SJCRH30 (cell line): ENCODE measurements around the gene LYZL2. TPM values are rescaled to one million over a fixed set of nuclear protein-coding genes. Genes with fewer than 3 reads are reported as not detected.
"Not testable (repeated sequence)": the region's sequence is repeated elsewhere in the genome, so short reads cannot be mapped to it uniquely, and the experiment has no call there.

Source experiments
- DNase-seq, 2 experiments: peaks; one replicate each; pipeline ENCODE4 v3.0.0-alpha.2; 2015 to 2020
- H3K27ac ChIP-seq: fragments of 250-450 bp; sonication (Bioruptor Pico); 2 replicates; pipeline ENCODE4 v1.5.1; 2020; ENCODE audit warnings: mild to moderate bottlenecking, moderate library complexity
- H3K27me3 ChIP-seq: fragments of 250-450 bp; sonication (Bioruptor Pico); 2 replicates; pipeline ENCODE4 v1.5.1; 2020; ENCODE audit warnings: mild to moderate bottlenecking, moderate library complexity
- H3K36me3 ChIP-seq: fragments of 250-450 bp; sonication (Bioruptor Pico); 2 replicates; pipeline ENCODE4 v1.5.1; 2020; ENCODE audit warnings: mild to moderate bottlenecking, moderate library complexity
- H3K4me1 ChIP-seq: fragments of 250-450 bp; sonication (Bioruptor Pico); 2 replicates; pipeline ENCODE4 v1.5.1; 2020; ENCODE audit warnings: mild to moderate bottlenecking, moderate library complexity
- H3K4me3 ChIP-seq: fragments of 250-450 bp; sonication (Bioruptor Pico); 2 replicates; pipeline ENCODE4 v1.5.1; 2020; ENCODE audit warnings: mild to moderate bottlenecking, moderate library complexity
- H3K9me3 ChIP-seq: fragments of 250-450 bp; sonication (Bioruptor Pico); replicated peaks from 2 replicates; pipeline ENCODE4 v1.5.1; 2020; ENCODE audit warnings: mild to moderate bottlenecking, moderate library complexity
- total RNA-seq: library from RNA; depleted of rRNA; stranded (reverse); fragments of >200 nt; shearing (Covaris generic); gene quantifications from 2 replicates; pipeline ENCODE4 v1.2.3, GENCODE V29; 2014; rRNA removed

The LYZL2 gene
- total RNA-seq: not detected in 2 replicates

GRCh38 chr10:30629653-30630052, at the start of gene LYZL2:
Gene LYZL2 (minus strand): TSS chr10:30629753. CDS start chr10:30626915, 2,838 bp downstream.
- Histone ChIP-seq H3K27ac (no peak within 1 kb of the TSS), H3K4me3 (no peak within 1 kb of the TSS), H3K9me3 (no peaks in the 10 kb centered on the region), H3K36me3 (no peaks in the 10 kb centered on the region), H3K27me3 (no peaks in the 10 kb centered on the region; the same call in 1 of the 2 replicates), H3K4me1 (no peaks in the 10 kb centered on the region)
- no peak for DNase-seq

GRCh38 chr10:30677616-30678015, 48.1 kb upstream of the LYZL2 start:
- not testable (repeated sequence) for H3K4me3 ChIP-seq, DNase-seq, H3K4me1 ChIP-seq, H3K36me3 ChIP-seq, H3K9me3 ChIP-seq, H3K27ac ChIP-seq, H3K27me3 ChIP-seq

- H3K36me3 ChIP-seq, H3K9me3 ChIP-seq, H3K4me3 ChIP-seq, DNase-seq, H3K27me3 ChIP-seq, H3K27ac ChIP-seq, H3K4me1 ChIP-seq: not testable (repeated sequence)
Observed at GRCh38 chr10:30677146-30677545, 47.6 kb upstream of the LYZL2 start.

- Histone ChIP-seq H3K27me3 (no peaks in the 10 kb centered on the region), H3K9me3 (no peaks in the 10 kb centered on the region; the same call in 1 of the 2 replicates), H3K27ac (no peak overlapping the region), H3K36me3 (no peaks in the 10 kb centered on the region), H3K4me3 (no peak overlapping the region), H3K4me1 (no peaks in the 10 kb centered on the region)
- no peak for DNase-seq
Observed at GRCh38 chr10:30675791-30676718, 46.5 kb upstream of the LYZL2 start.

GRCh38 chr10:30674796-30675195, 45.2 kb upstream of the LYZL2 start:
- no peak overlapping the region for H3K4me3 ChIP-seq
- no peak overlapping the region for H3K27ac ChIP-seq
- H3K4me1 ChIP-seq: no peaks in the 10 kb centered on the region
- no peaks in the 10 kb centered on the region for H3K27me3 ChIP-seq
- no peaks in the 10 kb centered on the region for H3K36me3 ChIP-seq
- no peaks in the 10 kb centered on the region for H3K9me3 ChIP-seq
- no peak for DNase-seq

- H3K27ac ChIP-seq, H3K4me1 ChIP-seq, H3K9me3 ChIP-seq, H3K36me3 ChIP-seq, DNase-seq, H3K27me3 ChIP-seq, H3K4me3 ChIP-seq: not testable (repeated sequence)
Observed at GRCh38 chr10:30673262-30673661, 43.7 kb upstream of the LYZL2 start.

- not testable (repeated sequence) for H3K4me1 ChIP-seq, H3K4me3 ChIP-seq, H3K9me3 ChIP-seq, H3K27ac ChIP-seq, DNase-seq, H3K27me3 ChIP-seq, H3K36me3 ChIP-seq
Observed at GRCh38 chr10:30672338-30672737, 42.8 kb upstream of the LYZL2 start.

- H3K27ac ChIP-seq: no peak overlapping the region
- H3K9me3 ChIP-seq: no peaks in the 10 kb centered on the region
- no peaks in the 10 kb centered on the region for H3K36me3 ChIP-seq
- H3K4me1 ChIP-seq: no peaks in the 10 kb centered on the region
- DNase-seq: peak; percentile 29 to 89
- no peaks in the 10 kb centered on the region for H3K27me3 ChIP-seq
- peak overlapping the region; percentile 17; the same call in 1 of the 2 replicates for H3K4me3 ChIP-seq
Observed at GRCh38 chr10:30671026-30671616, 41.6 kb upstream of the LYZL2 start.

GRCh38 chr10:30667982-30668381, 38.4 kb upstream of the LYZL2 start:
- not testable (repeated sequence) for H3K4me1 ChIP-seq, H3K36me3 ChIP-seq, H3K9me3 ChIP-seq, H3K27me3 ChIP-seq, H3K27ac ChIP-seq, DNase-seq, H3K4me3 ChIP-seq

- not testable (repeated sequence) for H3K9me3 ChIP-seq, H3K4me1 ChIP-seq, H3K4me3 ChIP-seq, DNase-seq, H3K27ac ChIP-seq, H3K36me3 ChIP-seq, H3K27me3 ChIP-seq
Observed at GRCh38 chr10:30663403-30663802, 33.9 kb upstream of the LYZL2 start.

GRCh38 chr10:30662814-30663213, 33.3 kb upstream of the LYZL2 start:
- Histone ChIP-seq H3K4me1 (no peaks in the 10 kb centered on the region), H3K27ac (no peak overlapping the region), H3K9me3 (no peaks in the 10 kb centered on the region), H3K36me3 (no peaks in the 10 kb centered on the region), H3K4me3 (no peak overlapping the region), H3K27me3 (no peaks in the 10 kb centered on the region)
- DNase-seq: no peak

- not testable (repeated sequence) for H3K9me3 ChIP-seq, H3K4me1 ChIP-seq, DNase-seq, H3K27ac ChIP-seq, H3K36me3 ChIP-seq, H3K4me3 ChIP-seq, H3K27me3 ChIP-seq
Observed at GRCh38 chr10:30660314-30660713, 30.8 kb upstream of the LYZL2 start.

GRCh38 chr10:30656233-30656632, 26.7 kb upstream of the LYZL2 start:
- Histone ChIP-seq H3K27ac (no peak overlapping the region), H3K4me1 (peaks cover 3% of the 10 kb centered on the region; the same call in 1 of the 2 replicates), H3K27me3 (no peaks in the 10 kb centered on the region), H3K4me3 (no peak overlapping the region), H3K36me3 (no peaks in the 10 kb centered on the region), H3K9me3 (no peaks in the 10 kb centered on the region)
- no peak for DNase-seq

GRCh38 chr10:30655001-30655400, 25.4 kb upstream of the LYZL2 start:
- not testable (repeated sequence) for DNase-seq, H3K27ac ChIP-seq, H3K4me3 ChIP-seq

GRCh38 chr10:30651470-30652397, 22.2 kb upstream of the LYZL2 start:
- not testable (repeated sequence) for H3K9me3 ChIP-seq, H3K4me3 ChIP-seq, H3K36me3 ChIP-seq, H3K27ac ChIP-seq, H3K4me1 ChIP-seq, H3K27me3 ChIP-seq
- peak; percentile 8 to 23 for DNase-seq

More at GRCh38 chr10:30655001-30655400, 25.4 kb upstream of the LYZL2 start:
- not testable (repeated sequence) for H3K9me3 ChIP-seq, H3K36me3 ChIP-seq, H3K4me1 ChIP-seq, H3K27me3 ChIP-seq
